Lower leg skin (tissue), 4 donors: ENCODE measurements around the gene FDX1. TPM values are rescaled to one million over a fixed set of nuclear protein-coding genes. Genes with fewer than 3 reads are reported as not detected.

ENCODE experiments used
- DNase-seq, 2 donors: peaks; one replicate each; pipeline ENCODE4 v3.0.0-alpha.2; 2019; ENCODE audit warnings: low spot score in 2 of 2
- H3K4me3 ChIP-seq: fragments of 200-600 bp; sonication (generic); 2 replicates; pipeline ENCODE4 v1.5.1; 2017; ENCODE audit warnings: mild to moderate bottlenecking, low read depth; ENCODE audit not compliant: poor library complexity, severe bottlenecking
- CTCF ChIP-seq, 3 donors: fragments of 450-650 bp; IDR thresholded peaks; one replicate each; pipeline ENCODE4 v1.5.1; 2016; ENCODE audit warnings: antibody characterized with exemption in 3 of 3, mild to moderate bottlenecking in 3 of 3, moderate library complexity in 2 of 3
- POLR2A ChIP-seq, 2 donors: fragments of 450-650 bp; IDR thresholded peaks; one replicate each; pipeline ENCODE4 v1.6.1; 2016 to 2017; ENCODE audit warnings: antibody characterized with exemption in 2 of 2, mild to moderate bottlenecking in 1 of 2, moderate library complexity in 1 of 2
- WGBS, 2 donors: methylation state at CpG; one replicate each; pipeline ENCODE4 v1.1.5; 2018; 5-methylcytosine and 5-hydroxymethylcytosine counted together
- intact Hi-C: fragments of 100-400 bp; cut with DNase I; formaldehyde crosslinking; loops from one replicate; pipeline ENCODE4 v1.15.0; 2023; ENCODE audit warnings: low total_unique reads
- total RNA-seq, 4 donors: library from RNA; depleted of rRNA; stranded (reverse); fragments of >200 nt; gene quantifications; one replicate each; pipeline ENCODE4 v1.1.0, GENCODE V29; 2016

FDX1 gene
- total RNA-seq, 4 donors from 2014 or later, result 11.1 to 13.8 (median 12.5) TPM

DNA sequence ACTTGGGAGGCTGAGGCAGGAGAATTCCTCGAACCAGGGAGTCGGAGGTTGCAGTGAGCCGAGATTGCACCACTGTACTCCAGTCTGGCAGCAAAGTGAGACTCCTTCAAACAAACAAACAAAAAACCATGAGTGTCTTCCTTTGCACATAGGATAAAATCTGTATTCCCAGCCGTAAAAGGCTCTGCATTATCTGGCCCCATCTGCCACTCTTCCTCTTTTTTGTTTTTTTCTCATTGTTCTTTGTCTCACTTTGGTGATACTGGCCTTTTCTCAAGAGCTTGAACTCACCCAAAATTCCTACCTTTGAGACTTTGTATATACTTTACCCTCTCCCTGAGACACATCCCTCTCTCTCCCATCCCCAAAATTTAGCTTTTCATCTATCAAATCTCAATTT lies 17.6 kb downstream of the FDX1 start:
- no peak for DNase-seq
- no peak overlapping the region for H3K4me3 ChIP-seq
- WGBS, 2 donors, result 91 to 92% methylated on average over 4 of the region's 4 CpGs
- no peak for TF ChIP-seq POLR2A (IDR thresholded peaks at IDR 0.05)
- TF ChIP-seq CTCF (IDR thresholded peaks at IDR 0.05), result no peak
- intact Hi-C loops, result no loop called here

- intact Hi-C loops, result no loop called here
- DNase-seq, result no peak
- H3K4me3 ChIP-seq, result no peak overlapping the region
- TF ChIP-seq POLR2A (IDR thresholded peaks at IDR 0.05) (no peak), CTCF (IDR thresholded peaks at IDR 0.05) (no peak)
- 57 to 69% methylated on average over 5 of the region's 5 CpGs for WGBS, 2 donors
Measured at GRCh38 chr11:110447897-110448745, 18.4 kb downstream of the FDX1 start.

DNA sequence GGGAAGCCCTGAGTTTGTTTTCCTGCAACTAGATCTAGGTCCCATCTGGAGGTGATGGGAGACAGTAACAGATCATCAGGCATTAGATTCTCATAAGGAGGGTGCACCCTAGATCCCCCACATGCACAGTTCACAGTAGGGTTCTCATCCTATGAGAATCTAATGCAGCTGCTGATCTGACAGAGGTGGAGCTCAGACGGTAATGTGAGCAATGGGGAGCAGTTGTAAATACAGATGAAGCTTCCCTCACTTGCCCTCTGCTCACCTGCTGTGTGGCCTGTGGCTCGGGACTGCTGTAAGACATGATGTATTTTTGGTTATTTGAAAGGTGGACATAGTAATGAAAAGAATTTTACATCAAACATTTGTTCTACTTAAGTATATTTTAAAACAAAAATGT lies 20.5 kb downstream of the FDX1 start:
- H3K4me3 ChIP-seq, result no peak overlapping the region
- no peak for TF ChIP-seq POLR2A (IDR thresholded peaks at IDR 0.05)
- TF ChIP-seq CTCF (IDR thresholded peaks at IDR 0.05), result no peak
- intact Hi-C loops, result no loop called here
- WGBS, 2 donors, result 84 to 95% methylated on average over 2 of the region's 2 CpGs
- no peak for DNase-seq

DNA sequence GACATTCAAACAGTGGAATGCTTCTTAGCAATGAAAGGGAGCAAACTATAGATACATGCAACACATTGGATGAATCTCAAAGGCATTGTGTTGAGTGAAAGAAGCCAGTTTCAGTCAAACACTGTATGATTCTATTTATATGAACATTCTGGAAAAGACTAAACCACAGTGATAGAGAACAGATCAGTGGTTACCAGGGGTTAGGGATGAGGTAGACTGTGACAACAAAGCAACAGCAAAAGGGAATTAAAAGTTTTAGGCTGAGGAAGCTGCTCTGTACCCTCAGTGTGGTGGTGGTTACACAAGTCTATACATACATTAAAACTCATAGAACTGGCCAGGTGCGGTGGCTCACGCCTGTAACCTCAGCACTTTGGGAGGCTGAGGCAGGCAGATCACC lies 23.0 kb downstream of the FDX1 start:
- no peak for TF ChIP-seq POLR2A (IDR thresholded peaks at IDR 0.05)
- WGBS, 2 donors, result 94 to 95% methylated on average over 2 of the region's 2 CpGs
- no peak overlapping the region for H3K4me3 ChIP-seq
- no peak for DNase-seq
- intact Hi-C loops, result no loop called here

GRCh38 chr11:110453684-110454354 lies 24.1 kb downstream of the FDX1 start:
- no peak for TF ChIP-seq POLR2A (IDR thresholded peaks at IDR 0.05)
- WGBS, 2 donors, result 81% methylated on average over 5 of the region's 5 CpGs
- no peak overlapping the region for H3K4me3 ChIP-seq
- intact Hi-C loops, result no loop called here
- no peak for DNase-seq

DNA sequence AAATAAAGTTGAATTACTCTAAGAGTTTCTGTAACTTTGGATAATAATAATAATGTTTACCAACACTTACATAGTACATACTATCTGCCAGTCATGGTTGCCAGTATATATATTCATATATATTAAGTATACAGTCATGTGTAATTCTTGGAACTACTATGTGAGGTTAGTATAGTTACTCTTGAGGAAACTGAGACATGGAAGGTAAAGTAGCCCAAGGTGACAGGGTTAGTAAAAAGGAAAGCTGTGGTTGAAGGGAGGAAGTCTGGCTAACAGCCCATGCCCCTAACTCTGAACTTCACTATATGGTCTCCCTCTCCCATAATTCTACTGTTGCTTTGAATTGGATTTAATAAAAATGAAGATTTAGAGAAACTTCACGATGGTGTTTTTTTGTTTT lies 24.9 kb downstream of the FDX1 start:
- intact Hi-C loops, result no loop called here
- DNase-seq, result no peak
- TF ChIP-seq POLR2A (IDR thresholded peaks at IDR 0.05) (no peak), CTCF (IDR thresholded peaks at IDR 0.05) (no peak)
- WGBS, 2 donors, result 44 to 76% methylated on average over 1 of the region's 1 CpG
- H3K4me3 ChIP-seq, result no peak overlapping the region
